ENCODE measurements around the gene PARM1.

PARM1 gene

DNA sequence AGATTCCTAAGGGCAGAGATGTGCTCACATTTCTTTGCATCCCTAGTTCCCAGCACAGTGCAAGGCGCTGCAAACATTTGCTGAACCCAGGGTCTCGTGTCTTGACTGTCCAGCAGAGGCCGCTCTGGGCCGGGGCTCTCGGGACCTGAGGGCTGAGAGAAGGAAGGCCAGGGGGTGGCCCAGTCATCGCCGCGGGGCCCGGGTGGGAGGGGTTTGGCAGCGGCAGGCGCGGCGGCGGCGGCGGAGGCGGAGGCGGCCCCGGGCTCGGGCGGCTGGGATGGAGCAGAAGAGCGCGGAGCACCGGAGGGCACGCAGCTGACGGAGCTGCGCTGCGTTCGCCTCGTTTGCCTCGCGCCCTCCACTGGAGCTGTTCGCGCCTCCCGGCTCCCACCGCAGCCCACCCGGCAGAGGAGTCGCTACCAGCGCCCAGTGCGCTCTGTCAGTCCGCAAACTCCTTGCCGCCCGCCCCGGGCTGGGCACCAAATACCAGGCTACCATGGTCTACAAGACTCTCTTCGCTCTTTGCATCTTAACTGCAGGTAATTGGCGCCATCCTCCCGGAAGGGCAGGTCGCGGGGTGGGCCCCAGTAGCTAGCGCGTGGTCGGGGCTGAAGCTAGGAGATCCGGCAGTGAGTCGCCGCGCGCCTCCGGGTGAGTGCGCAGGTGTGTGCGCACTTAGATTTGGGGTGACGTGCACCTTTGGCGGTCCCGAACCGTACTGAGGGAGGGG is at the start of gene PARM1:
Gene PARM1, plus strand, starts transcription at position 285 of the 730 bp plus-strand sequence. Its CDS starts 212 bp downstream, at position 497.
- DNase-seq, result peak; percentile 67

- no peak for DNase-seq
These were observed 48.6 kb upstream of the PARM1 start for GRCh38 chr4:74884266-74884665.

DNA sequence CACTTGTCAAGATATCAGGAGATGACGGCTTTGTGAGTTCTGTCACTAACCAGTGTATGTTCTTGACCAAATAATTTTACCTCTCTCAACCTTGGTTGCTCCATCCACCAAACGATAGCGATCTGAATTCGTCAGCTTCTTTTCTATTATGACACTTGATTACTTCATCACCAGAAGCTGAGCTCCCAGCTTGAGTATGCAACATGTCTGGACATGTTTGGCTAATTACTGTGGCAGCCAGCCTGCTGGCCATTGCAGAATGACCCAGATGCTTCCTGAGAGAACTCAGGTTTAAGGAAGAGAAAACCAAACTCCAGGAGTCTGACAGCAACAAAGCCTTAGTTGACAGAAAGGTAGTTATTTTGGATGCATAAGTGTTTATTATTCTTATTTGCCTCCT is 46.4 kb upstream of the PARM1 start:
- DNase-seq, result no peak

GRCh38 chr4:74890341-74890740 is 42.6 kb upstream of the PARM1 start:
- no peak for DNase-seq

- DNase-seq, result no peak
These were observed 41.9 kb upstream of the PARM1 start for GRCh38 chr4:74891037-74891436.

DNA sequence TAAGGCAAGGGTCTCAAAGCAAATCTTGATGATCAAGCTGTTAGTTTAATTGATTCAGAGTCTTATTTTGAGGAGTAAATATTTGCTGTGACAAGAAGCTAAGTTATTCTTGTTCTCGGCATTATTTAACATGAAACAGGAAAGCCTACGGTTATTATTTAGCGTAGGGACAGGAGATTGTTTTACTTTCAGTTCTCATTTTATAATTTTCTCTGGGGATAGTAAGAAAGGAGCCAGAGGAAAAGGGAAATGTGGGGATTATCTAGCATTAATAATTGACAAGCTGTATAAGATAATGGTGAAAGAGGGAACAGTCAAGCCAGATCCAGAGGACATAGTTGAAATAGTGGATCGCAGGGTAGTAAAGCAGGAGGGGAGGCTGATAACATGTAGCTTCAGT is 39.7 kb upstream of the PARM1 start:
- DNase-seq, result no peak

- no peak for DNase-seq
These were observed 36.3 kb upstream of the PARM1 start for GRCh38 chr4:74896595-74896994.

DNA sequence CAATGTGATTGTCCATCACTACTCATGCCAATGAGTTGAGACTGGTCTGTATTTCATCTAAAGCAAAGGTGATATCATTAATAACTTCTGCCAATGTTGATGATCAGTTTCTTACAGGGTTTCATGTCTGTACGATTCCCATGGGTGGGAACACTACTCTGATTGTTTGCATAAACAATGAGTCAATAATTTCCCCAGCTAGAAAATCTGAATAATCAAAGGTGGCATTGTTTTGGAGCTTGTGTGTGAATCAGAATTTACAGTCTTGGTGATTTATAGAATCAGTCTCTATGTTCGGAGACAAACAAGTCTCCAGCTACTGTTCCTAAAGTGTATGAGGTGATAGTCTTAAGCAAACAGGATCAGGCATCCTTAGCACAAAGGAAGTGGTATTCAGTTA is 35.5 kb upstream of the PARM1 start:
- no peak for DNase-seq

DNA sequence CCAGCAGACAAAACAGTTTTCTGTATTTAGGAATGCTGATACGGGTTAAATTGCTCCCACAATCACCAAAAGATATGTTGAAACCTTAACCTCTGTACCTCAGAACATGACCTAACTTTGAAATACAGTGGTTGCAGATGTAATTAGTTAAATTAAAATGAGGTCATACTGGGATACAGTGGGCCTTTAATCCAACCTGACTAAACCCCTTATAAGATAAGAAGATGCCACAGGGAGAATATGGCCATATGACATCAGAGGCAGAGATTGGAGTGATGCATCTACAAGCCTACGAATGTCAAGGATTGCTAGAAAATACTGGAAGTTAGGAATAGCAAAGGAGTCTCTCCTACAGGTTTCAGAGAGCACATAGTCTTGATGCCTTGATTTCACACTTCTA is 32.1 kb upstream of the PARM1 start:
- DNase-seq, result no peak

DNA sequence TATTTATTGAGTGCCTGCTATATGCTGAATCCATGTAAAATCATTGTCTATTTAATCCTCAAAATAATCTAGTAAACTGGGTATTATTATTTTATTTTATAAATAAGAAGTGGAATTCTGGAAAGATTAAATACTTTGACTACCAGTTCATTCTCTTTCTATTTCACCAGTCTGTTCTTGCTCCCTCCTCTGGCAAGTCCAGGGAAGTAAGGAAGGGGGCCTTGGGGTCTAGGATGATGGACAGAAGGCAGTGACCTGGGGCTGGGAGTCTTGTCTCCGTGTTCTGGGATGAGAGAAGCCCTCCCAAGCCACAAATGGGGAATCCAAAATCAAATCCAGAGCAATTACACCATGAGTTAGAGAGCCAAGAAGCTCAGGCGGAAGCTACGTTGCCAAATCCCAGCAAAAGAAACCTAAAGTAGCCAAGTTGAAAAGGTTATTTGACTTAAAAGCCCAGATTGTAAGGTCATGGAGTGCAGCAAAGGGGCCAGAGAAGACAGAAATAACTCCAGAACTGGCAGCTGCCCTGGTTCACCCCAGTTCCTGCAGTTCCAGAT is 28.3 kb upstream of the PARM1 start:
- DNase-seq, result no peak

DNA sequence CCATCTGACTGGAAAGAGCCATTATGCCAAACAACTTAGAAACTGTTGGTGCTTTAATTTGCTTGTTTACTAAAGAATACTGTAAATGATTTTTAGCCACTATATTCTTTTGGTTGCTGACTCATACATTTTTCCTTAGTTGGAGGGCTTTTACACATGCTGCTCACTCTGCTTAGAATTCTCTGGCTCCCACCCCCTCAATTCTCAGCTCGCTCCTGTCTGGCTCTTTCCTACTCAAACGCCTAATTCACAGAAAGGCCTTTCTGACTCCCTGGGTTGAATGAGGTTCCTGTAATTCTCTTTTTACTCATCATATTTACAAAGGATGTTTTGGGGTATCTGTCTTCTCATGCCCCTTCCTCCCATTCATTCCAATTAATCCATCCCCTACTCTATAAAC is 26.1 kb upstream of the PARM1 start:
- no peak for DNase-seq

DNA sequence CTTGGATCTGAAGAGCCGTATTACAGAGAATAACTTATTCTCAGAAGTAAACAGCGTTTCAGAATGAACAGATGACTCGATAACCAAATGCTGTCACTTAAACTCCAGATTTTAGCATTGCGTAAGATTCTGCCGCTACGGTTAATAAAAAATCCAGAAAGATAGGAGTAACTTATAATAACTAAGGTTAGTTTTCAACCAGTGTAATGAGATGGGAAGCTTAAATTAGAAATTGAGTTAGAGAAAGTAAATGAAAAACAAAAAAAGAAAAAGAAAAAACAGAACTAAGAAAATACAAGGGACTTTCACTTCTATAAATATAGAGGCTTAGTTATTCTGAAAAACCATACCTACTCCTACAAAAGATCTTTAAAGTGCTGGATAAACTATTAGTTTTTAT is 13.1 kb upstream of the PARM1 start:
- no peak for DNase-seq

DNA sequence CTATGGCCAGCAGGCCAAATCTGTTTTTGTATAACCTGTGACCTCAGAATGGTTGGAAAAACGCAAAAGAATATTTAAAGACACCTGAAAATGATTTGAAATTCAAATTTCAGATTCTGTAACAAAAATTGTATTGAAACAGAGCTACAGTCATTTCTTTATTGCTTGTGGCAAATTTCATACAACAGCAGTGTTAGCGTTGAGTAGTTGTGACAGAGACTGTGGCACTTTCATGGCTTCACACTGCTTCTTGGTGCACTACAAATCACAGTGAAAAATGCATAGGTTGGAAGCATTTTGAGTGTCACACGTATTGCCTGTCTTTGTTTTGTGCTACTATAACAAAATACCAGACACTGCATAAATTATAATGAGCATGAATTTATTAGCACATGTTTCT is 12.2 kb upstream of the PARM1 start:
- DNase-seq, result no peak

- no peak for DNase-seq
These were observed 11.4 kb upstream of the PARM1 start for GRCh38 chr4:74921490-74921889.

- DNase-seq, result no peak
These were observed 6.9 kb upstream of the PARM1 start for GRCh38 chr4:74926007-74926406.

DNA sequence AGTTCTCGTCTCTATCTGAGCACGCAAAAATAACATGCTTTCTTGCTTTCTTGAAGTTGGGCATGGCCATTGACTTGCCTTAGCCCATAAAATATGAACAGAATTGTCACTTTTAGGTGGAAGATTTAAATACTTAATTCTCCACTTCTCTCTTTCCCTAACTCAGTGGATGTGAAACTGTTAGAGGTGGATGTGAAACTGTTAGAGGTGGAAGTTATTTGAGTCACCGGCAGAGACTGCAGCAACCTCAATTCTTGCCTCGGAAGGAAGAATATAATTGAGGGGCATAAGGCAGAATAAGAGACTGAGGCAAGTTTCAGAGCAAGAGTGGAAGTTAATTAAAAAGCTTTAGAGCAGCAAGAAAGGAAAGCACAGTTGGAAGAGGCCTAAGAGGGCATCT is 2.8 kb upstream of the PARM1 start:
- no peak for DNase-seq

GRCh38 chr4:74931376-74931775 is 1.5 kb upstream of the PARM1 start:
- no peak for DNase-seq

GRCh38 chr4:74932010-74932409 is 906 bp upstream of the PARM1 start:
- DNase-seq, result no peak

GRCh38 chr4:74933562-74934015 is 673 bp downstream of the PARM1 start:
- peak; percentile 1 for DNase-seq

- no peak for DNase-seq
These were observed 1.3 kb downstream of the PARM1 start for GRCh38 chr4:74934016-74934831.

GRCh38 chr4:74934888-74935287 is 2.0 kb downstream of the PARM1 start:
- DNase-seq, result no peak

DNA sequence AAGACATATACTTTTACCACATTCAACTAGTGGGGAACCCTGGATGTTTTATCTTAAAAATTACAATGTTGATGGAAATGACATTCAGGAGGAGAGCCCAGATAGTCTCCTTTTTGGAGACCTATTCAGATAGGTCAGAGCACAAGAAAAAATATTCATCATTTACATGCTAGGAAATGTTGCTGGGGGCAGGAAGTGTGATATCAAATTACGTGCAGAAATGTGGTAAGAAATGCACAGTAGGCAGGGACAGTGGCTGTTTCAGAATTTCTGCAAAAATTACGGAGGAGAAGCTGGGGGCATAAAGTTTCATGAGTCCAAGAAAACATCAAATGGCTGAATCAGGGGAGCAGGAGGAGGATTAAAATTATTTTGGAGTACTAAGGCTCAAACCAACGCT is 8.2 kb downstream of the PARM1 start:
- DNase-seq, result no peak

DNA sequence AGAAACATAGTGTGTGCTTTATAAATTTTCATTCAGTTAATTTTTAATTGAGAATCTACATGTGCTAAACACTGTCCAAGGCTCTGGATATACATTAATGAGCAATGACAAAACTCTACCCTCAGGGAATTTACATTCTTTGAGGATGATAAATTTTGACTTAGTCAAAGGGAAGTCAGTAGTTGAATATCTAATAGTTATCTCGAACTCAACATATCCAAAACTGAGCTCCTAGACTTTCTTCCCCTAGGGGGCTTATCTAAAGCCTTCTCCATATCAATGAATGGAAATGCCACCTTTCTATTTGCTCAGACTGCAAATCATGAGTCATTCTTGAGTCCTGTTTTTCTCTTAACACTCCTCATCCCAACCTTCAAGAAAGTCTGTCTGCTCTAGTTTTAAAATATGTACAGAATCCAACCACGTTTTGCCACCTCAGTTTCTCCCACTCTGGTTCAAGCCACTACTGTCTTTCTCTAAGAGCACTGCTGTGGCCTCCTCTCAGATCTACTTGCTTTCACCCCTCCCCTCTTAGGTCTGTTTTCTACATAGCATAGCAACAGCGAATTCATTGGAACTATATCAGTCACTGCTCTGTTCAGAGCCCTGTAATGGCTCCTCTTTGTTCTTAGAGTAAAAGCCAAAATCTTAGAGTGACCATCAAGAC is 9.5 kb downstream of the PARM1 start:
- no peak for DNase-seq

- DNase-seq, result no peak
These were observed 10.0 kb downstream of the PARM1 start for GRCh38 chr4:74942918-74943253.
